Inflammatory macrophage (primary cell): ENCODE measurements around the gene MYO7B.

Experiments used
- DNase-seq, 2 donors: peaks; one replicate each; pipeline ENCODE4 v3.0.0-alpha.2; 2020 to 2022
- total RNA-seq, 18 experiments: gene quantifications; one replicate each; lab custom pipeline; 2026; ENCODE audit warnings: mixed read lengths in 6 of 18, inconsistent platforms in 2 of 18; lab: John Stamatoyannopoulos, UW

MYO7B gene
- total RNA-seq = 0.33 to 10.7 (median 0.87) reads per million in 18 experiments

DNA sequence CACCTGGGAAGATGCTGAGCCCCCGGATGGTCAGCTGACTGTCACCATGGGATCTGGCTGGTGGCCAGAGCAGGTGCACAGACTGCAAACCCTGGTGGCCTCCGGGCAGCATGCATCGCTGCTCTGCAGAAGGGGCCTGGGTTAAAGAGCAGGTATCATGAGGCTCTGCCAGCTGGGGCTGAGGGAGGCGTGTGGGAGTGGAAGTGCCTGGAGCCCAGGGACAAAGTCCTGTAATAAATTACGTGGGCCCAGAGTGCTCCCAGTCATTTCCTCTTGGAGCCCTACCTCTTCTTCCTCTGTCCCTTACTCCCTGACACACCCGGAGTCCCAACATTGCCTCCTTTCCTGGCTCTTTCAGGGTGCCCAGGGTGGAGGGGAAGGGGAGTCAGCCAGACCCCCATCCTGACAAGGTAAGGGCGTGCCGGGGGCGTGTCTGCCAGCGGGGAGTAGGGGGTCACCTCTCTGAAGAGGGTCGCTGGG is at the start of gene MYO7B:
Gene MYO7B (plus strand): TSS at position 262 of the 480 bp plus-strand sequence. CDS start 24,040 bp downstream, outside the sequence.
- no peak for DNase-seq

DNA sequence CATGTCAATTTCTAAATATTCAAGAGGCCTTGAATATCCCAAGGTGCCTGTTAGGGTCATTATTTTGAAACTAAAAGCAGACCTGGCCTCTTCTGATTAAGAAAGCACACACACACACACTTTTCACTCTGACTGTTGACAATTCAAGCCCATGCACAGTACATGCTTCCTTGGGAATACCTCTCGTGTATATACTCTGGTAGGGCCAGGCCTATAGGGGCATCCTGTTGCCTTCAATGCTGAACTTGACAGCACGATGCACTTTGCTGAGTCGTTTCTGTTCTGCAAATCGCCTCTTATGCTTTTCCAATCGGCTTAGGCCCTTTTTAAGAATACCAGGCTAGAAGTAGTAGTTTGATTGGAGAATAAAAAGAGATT is 49.8 kb upstream of the MYO7B start:
- DNase-seq = no peak

DNA sequence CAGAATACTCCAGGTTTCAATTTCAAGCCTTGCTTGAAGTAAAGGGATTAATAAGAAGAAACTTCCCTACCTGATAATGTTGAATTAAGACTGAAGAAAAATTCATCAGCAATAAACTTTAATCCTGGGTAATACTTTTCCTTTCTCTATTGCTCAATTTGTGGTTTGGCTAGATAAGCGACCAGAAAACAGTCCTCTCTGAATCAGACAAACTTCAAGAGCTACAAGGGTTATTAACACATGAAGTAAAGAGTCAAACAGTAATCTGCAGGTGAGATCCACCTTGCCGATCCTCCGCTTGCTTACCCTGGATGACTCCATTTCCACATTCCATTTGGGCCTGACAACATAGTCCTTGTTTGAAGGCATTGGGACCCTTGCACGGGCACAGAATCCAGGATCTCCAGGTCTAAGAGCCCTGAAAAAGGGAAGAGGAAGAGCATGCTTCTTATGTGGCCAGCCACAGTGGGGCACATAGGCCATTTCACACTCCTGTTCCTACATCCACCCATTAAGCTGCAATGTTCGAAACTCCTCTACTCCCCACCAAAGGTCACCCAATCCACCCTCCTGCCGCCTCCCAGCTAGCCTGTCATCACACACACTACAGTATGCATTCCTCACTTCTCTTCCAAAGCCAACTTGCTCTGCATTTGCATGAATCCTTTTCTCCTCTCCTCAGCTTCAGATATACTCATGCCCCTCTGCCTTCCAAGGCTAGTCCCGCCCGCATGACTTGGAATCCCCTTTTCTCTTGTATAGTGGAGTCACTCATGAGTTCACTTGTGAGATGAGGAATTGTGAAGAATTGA is 49.0 kb upstream of the MYO7B start:
- peak; percentile 8 to 44 for DNase-seq

DNA sequence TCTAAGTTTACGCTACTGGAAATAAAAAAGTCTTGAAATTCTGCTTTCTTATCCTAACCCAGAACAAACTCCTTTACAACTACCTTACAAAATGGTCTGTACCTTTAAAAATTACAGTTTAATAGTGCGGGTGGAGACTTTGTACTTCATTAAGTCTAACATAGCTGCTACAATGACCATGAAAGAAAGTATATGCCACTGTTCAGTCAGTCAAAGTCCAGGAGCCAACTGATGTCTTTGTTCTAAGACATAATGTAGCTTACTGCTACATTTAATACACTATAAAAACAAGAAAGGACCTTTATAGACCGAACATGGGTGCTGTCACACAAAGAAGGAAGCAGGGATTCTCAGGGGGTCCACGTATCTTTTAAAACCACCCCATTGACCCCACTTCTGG is 45.2 kb upstream of the MYO7B start:
- no peak for DNase-seq

DNA sequence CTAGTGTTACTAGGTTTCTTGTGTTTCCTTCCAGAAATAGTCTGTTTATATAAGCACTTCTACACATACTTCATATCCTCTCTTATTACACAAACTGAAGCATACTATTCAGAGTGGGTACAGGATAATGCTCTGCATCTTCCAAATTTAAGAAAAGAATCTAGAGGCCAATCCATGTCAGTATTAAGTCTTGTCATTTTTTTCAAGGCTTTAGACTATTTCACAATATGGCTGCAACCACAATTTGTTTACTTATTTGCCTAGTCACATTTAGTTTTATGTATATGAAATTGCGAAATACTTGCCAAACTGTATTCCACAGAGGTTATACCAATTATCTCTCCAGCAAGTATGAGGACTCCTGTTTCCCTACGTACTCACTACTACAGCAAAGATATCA is 37.1 kb upstream of the MYO7B start:
- DNase-seq = peak in 1 of 2 donors; percentile 30

DNA sequence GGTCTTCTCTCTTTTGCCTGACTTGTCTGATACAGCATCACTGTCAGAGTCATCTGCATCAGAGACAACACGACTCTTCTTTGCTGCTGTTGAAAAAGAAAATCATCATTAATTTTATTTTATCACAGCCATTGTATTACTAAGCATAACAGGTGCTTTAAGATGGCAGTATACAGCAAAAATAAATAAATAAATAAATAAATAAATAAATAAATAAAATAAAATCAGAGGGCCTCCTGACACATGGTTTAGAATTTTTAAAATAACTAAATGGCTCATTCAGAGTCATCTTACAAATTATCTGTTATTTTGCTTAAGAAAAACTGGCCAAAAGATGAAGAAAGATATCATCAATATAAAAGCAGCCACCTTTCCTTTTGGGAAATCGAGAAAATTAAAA is 32.0 kb upstream of the MYO7B start:
- DNase-seq = no peak

DNA sequence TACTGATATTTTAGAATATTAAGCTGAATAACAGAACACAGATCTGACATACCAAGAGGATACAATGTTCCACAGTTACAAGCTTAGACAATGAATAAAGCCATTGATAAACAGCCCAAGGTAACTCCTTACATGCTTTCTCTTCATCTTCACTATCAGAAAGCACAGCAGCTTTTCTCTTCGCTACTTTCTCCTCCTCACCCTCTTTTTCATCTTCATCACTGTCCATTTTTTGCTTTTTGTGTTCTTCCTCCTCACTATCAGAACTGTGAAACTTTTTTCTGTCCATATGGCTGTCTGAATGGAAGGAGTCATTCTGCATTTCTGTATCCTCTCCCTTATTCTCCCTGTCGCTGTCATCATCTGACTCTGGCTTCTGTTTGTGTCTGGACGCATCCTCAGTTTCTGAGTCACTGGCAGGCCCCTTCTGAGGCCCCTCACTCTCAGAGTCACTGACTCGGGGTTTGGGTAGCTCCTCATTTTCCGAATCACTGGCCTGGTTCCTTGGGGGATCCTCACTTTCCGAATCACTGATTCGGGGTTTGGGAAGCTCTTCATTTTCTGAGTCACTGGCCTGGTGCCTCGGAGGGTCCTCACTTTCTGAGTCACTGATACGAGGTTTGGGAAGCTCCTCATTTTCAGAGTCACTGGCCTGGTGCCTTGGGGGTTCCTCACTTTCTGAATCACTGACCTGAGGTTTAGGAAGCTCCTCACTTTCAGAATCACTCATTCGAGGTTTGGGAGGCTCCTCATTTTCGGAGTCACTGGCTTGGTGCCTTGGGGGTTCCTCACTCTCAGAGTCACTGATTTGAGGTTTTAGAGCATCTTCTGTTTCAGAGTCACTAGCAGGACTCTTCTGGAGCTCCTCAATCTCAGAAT is 30.7 kb upstream of the MYO7B start:
- DNase-seq = no peak

DNA sequence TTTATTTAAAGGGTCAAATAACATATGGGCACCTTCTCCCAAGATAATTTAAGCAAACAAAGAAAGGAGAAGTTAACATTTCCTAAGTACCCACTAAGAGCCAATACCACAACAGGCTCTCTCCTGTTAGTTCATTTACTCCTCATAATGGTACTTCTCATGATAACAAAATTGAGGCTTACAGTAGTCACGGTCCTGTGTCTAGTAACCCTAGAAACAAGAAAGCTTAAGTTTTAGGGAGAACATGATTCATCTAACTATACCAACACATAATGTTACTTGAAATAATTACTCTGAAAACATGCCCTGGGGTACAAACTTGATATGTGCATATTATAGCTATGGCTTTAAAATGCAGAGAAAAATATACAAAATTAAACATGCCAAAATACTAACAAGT is 29.0 kb upstream of the MYO7B start:
- no peak for DNase-seq

DNA sequence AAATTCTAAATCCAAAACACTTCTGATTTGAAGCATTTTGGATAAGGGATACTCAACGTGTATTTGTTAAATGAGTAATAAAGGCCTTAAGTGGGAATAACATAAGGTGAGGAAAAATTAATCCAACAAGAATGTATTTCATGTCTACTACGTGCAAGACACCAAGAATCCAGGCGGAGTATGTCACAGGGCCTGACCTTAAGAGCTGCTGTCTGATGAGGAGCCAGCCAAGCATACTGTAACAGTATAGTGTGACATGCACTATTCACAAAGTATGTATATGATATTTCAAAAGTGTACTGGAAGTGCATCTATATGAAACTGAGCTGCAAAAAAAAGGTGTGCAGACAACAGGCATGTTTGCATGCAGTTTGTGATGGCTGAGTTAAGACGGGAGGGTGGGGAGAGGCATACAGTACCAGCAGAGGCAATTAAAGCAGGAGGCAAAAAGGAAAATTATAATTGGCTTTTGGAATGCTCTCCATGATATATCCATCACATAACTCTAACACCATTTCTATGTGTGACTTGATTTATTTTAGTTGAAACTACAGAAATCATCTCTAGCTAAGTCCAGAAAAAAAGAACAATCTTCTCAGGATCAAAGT is 27.4 kb upstream of the MYO7B start:
- DNase-seq = no peak

DNA sequence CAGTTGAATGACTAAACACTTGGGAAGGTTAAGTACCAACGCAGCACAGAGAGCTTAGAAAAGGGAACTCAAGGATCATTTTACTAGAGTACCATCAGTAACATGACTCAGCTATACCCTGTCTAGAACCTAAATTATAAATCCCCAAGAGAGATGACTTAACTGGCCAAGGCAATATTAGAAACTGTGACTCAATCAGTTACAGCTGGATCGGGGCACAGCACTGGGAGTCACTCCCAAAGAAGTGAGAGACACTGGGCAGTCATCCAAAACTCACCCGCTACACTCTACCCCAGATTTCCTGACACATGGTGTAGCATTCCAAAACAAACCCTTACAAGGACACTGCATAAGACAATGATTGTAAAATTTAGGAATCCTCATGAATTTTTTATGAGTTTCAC is 26.9 kb upstream of the MYO7B start:
- DNase-seq = peak; percentile 64 to 75

DNA sequence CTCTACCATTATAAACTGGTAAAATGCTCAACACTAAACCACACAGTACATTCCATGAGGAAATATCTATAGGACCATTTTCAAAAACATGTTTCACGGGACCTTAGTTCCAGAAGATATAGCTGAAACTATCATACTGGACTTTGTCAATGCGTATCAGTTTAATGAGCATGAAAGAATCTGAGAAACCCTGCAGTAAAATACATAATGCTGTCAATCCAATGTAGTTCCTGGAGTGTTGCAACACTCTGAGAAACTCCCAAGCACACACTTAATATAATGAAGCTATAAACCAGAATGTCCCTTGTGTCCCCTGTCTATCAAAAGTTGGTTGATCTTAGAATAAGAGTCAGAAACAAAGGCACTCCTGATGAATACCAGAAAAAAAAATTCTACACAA is 25.4 kb upstream of the MYO7B start:
- no peak for DNase-seq

DNA sequence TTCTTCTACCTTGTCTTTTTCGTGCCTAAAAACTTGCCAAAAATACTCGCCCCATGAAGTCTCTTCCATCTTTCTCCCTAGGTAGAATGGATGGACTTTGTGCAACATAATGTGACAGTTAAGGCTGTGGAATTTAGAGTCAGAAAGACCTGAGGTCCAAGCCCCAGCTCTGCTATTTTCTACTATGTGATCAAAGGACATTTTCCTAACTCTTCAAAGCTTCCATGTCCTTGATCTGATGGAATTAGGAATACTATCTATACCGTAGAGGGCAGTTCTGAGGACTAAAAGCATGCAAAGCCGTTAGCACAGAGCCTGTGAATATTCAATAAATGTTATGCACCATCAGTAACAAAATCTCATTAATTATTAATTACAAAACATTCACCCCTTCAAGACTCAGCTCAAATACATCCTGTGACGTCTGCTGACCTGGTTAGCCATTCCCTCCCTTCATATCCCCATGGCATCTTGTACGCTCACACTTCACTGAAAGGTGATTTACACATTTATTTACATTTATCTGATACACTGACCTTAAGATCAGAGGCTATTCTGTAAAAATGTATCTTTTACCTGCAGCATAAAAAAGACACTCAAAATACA is 24.3 kb upstream of the MYO7B start:
- no peak for DNase-seq

DNA sequence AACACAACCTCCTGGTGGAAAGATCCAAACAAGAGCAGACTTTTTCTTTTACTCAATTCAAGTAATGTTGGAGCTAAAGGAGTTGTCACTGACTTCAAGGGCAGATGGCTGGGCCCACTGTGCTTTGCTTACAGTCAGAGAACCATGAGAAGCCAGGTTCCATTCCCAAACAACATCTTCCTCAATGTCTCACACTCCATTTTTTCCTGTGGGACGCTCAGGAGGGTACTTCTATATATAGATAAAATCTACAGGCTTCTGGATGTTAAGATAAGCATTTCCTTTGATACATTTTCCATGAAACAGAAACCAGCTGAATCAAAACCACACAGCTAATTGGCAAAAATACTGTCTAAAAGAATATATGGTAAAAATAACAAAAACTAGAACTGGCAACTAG is 23.6 kb upstream of the MYO7B start:
- no peak for DNase-seq

DNA sequence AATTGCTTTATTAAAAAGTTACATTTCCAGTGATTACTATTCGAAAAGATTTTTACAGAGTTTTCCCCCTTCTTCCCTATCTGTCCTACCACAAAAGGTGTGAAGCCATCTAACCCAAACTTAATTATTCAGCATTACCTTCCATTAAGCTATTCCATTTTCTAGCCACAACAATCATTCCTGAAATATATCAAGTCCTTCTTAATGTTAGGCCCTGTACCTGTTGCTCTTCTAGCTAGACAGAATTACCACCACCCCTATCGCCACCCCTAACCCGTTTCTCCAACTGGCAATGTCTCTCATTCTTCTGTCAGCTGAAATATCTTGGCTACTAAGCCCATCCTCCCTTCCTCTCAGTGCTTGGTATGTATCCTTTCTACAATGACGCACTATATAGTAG is 23.1 kb upstream of the MYO7B start:
- DNase-seq = no peak

DNA sequence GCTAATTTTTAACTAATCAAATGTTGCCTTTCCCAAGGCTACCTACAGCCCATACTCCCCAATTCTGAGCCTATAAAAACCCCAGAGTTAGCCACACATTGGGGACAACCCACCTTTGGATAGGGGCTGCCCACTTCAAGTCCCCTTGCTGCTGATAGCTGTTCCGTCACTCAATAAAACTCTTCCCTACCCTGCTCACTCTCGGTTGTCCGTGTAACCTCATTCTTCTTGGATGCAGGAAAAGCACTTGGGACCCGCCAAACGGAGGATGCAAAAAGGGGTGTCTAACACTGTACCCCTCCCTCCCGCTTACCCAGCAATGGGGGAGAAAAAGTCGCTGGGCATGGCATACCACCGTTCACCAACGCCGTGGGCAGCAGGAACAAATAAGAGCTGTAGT is 21.4 kb upstream of the MYO7B start:
- DNase-seq = no peak

DNA sequence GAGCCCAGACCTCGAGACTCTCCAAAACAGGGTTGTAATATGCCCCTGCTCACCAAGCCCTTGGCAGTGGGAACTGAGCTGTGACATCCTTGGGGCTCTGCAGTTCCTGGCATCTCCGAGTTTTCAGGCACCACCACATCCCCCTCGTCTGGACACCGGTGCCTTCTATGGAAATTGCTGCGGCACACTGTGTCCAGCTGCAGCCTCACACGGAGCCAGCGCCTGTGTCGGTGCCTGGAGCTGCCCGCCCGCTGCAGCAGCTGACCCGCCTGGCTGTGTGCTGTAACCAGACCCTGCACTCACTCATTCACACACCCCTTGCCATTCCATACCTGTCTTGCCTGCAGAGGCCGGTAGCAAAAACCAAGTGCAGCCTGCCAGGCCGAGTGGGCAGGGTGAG is 21.0 kb upstream of the MYO7B start:
- DNase-seq = no peak

DNA sequence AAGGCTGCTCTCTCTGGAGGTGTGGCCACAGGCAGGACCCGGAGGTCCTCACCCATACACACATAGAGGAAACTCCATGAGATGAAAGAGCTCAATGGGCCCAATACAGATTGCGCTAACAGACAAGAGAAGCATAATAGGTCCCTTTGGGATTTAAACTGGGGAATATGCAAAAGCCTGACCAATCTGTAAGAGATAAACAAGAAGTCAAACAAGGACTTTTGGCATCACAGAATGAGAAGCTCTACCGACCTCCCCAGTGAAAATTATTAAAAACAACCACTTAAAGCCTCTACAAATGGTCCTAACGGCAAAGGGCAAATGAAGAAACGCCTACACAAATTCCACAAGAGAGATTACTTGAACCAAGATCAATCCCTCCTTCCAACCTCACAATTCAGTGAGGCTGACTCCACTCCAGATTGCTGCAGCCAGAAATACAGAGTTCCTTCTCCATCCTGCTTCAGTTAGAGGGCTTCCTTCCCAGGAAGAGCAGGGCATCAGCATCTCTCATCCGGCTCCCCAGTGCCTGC is 20.0 kb upstream of the MYO7B start:
- DNase-seq = no peak

DNA sequence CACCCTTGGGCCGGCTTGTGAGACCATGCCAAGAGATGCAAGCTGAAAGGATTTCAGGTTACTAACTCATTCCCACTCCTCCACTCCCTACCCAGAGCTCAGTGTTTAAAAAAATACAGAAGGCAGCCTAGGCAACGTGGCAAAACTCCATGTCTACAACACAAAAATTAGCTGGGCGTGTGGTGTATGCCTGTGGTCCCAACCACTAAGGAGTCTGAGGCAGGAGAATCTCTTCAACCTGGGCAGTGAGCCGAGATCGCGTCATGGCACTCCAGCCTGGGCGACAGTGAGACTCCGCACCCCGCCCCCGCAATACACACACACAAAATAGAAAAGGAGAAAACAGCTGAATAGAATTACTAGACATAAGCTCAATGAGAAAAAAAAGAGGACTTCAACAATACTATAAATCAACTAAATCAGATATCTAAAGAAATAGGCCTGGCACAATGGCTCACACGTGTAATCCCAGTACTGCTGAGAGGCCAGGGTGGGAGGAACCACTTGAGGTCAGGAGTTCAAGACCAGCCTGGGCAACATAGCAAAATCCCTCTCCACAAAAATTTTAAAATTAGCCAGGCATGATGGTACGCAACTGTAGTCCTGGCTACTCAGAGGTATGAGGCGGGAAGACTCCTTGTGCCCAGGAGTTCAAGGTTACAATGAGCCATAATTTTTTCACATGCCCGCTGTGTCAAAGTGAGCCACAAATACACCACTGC is 19.3 kb upstream of the MYO7B start:
- DNase-seq = no peak

DNA sequence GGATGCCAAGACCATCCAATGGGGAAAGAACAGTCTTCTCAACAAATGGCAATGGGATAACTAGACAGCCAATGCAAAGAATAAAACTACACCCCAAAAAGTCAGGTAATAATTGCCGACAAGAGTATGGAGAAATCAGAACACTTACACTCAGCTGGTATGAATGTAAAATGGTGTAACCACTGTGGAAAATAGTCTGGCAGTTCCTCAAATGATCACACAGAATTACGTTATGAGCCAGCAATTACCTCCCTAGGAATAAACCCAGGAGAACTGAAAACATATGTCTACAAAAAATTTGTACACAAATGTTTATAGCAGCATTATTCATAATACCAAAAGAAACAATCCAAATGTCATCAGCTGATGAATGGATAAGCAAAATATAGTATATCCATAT is 18.0 kb upstream of the MYO7B start:
- no peak for DNase-seq

DNA sequence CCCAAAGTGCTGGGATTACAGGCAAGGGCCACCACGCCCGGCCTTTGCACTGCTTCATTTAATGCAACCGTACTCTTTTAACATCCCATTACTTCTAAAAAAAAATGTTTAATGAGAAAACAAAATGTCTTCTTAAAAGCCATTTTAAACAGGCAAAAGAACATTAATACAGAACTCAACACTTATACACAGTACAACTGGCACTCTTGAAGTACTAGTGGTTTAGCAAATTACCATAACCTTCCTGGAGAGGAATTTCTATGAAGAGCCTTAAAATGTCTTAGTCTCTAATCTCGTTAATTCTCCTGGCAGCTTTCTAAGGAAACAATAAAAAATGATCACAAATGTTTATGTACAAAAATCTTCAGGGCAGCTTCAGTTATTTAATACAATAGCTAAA is 15.1 kb upstream of the MYO7B start:
- DNase-seq = no peak

DNA sequence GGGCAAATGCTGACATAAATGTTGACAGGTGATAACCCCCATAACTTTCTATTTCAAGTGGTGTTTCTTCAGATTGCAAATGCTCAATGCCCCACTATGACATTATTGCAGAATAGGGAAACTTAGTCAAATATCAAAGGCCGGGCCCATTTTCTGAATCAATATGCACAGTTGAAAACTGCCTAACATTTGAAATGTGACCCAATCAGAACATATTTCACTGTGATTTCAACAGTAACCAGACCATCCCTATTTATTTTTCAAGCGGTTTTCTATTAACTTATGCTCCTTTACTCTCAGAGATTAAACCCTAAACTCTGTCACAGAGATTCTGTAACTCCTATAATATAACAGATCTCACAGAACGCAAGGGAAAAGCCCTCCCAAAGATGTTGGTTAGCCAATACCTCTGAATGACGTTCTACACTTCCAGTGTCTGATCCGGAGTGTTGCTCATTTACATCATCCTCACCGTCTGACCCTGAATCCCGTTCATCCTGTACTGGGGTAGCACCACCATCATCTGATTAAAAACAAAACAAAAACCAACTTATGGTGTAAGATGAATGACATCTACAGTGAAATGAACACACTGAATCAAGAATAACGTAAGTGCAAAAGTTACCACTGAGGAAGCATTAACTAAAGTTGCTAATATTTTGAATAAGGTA is 12.1 kb upstream of the MYO7B start:
- DNase-seq = no peak
